Fibroblast of mammary gland (primary cell): ENCODE measurements around the gene C20orf204.

Experiments
- DNase-seq: peaks from one replicate; pipeline ENCODE4 v3.0.0-alpha.2; 2010; ENCODE audit warnings: low read depth
- H3K4me3 ChIP-seq: 2 replicates; pipeline ENCODE4 v1.5.1; 2011; ENCODE audit warnings: low read depth, mild to moderate bottlenecking, low read length, moderate library complexity; ENCODE audit not compliant: control insufficient read depth
- TF ChIP-seq, protein P1 (sequence below): conservative IDR thresholded peaks from 2 replicates; pipeline ENCODE4 v1.5.1; 2011; ENCODE audit warnings: low read depth, low read length, inconsistent platforms; ENCODE audit not compliant: control insufficient read depth, insufficient read depth

The C20orf204 gene

DNA sequence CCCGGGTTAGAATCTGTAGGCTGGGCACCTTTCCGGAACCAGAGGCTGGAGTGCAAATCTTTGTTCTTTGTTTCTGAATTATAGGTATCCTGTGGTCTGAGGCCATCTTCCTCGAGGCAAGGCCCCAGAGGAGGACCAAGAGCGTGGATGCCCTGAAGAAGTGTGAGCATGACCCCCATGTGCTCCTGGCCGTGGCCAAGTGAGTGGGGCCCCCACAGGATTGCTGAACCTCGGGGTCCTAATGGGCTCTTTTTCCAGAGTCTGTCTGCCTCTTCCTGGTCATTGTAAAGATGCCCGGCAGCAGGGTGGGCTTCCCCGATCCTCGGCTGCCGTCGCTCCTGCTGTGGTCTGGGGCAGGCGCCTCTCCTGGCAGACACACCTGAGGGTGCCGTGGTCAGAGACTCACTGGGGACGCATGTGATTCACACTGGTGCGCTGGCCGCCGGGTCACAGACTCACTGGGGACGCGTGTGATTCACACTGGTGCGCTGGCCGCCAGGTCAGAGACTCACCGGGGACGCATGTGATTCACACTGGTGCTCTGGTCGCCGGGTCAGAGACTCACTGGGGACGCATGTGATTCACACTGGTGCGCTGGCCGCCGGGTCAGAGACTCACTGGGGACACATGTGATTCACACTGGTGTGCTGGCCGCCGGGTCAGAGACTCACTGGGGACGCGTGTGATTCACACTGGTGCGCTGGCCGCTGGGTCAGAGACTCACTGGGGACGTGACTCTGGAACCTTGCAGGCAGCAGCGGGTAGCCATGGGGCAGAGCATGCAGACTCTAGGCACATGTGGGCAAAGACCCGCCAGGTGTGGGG is 6.5 kb upstream of the C20orf204 start:
- TF ChIP-seq, protein P1, sequence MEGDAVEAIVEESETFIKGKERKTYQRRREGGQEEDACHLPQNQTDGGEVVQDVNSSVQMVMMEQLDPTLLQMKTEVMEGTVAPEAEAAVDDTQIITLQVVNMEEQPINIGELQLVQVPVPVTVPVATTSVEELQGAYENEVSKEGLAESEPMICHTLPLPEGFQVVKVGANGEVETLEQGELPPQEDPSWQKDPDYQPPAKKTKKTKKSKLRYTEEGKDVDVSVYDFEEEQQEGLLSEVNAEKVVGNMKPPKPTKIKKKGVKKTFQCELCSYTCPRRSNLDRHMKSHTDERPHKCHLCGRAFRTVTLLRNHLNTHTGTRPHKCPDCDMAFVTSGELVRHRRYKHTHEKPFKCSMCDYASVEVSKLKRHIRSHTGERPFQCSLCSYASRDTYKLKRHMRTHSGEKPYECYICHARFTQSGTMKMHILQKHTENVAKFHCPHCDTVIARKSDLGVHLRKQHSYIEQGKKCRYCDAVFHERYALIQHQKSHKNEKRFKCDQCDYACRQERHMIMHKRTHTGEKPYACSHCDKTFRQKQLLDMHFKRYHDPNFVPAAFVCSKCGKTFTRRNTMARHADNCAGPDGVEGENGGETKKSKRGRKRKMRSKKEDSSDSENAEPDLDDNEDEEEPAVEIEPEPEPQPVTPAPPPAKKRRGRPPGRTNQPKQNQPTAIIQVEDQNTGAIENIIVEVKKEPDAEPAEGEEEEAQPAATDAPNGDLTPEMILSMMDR, result no peak
- no peak overlapping the region for H3K4me3 ChIP-seq
- peak; percentile 60 for DNase-seq

GRCh38 chr20:64030371-64031134 is 5.4 kb upstream of the C20orf204 start:
- no peak for DNase-seq
- TF ChIP-seq, protein P1, result no peak
- no peak overlapping the region for H3K4me3 ChIP-seq

DNA sequence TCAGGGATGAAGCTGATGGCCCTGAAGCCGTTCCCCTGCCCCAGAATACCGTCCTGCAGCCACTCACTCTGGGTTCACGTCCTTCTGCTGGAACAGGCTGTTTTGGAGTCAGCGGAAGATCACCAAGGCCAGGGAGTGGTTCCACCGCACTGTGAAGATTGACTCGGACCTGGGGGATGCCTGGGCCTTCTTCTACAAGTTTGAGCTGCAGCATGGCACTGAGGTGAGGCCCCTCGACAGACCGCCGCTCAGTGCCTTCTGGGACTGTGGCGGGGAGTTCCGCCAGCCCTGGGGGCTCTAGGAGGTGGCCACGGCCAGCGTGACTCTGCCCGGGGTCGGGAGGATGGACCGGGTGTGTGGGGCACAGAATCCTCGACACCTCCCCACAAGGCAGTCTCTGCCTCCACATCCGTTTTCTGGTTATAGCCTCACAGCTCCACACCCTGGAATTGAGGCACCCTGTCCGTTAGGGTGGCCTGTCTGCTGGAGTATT is 4.1 kb upstream of the C20orf204 start:
- DNase-seq, result no peak
- TF ChIP-seq, protein P1, result no peak

GRCh38 chr20:64032706-64033624 is 3.0 kb upstream of the C20orf204 start:
- no peak for DNase-seq

More for the DNA sequence above, 4.1 kb upstream of the C20orf204 start:
- no peak overlapping the region for H3K4me3 ChIP-seq

DNA sequence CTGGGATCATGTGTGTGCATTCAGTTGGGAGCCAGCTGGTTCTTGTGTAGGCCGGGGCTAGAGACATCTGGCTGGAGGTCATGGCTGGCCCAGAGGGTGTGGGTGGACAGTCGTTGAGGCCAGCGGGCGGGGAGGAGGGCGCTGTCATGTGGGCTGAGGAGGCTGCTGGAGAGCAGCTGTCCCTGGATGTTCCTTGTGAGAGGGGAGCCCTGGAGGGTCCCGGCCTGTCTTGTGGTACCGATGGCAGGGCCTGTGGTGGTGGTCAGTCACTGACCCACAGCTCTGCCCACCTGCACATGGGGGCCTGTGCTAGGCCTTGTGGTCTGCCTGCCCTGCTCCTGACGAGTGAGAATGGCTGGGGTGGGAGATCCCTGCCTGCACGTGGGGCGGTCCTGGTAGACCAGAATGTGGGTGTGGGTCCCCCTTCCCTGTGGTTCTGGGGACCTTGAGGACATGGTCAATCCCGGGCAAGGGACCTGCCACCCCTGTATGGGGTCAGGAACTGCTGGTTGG is 1.9 kb upstream of the C20orf204 start:
- DNase-seq, result peak; percentile 57
- H3K4me3 ChIP-seq, result no peak overlapping the region
- TF ChIP-seq, protein P1, result no peak

More at GRCh38 chr20:64032706-64033624, 3.0 kb upstream of the C20orf204 start:
- H3K4me3 ChIP-seq, result no peak overlapping the region
- TF ChIP-seq, protein P1, result no peak
